GM21367 (cell line): ENCODE measurements around the gene C16orf96.

ENCODE experiments used
- ATAC-seq: cut with Tn5 transposase; IDR thresholded peaks from one replicate; pipeline ENCODE4 v1.9.1; 2021; ENCODE audit not compliant: unreplicated experiment

Gene C16orf96

GRCh38 chr16:4641895-4642294 is 85.8 kb downstream of the C16orf96 start:
- ATAC-seq = no peak

- no peak for ATAC-seq
Observed at GRCh38 chr16:4646773-4647643, 90.9 kb downstream of the C16orf96 start.

GRCh38 chr16:4647644-4647980 is 91.5 kb downstream of the C16orf96 start:
- no peak for ATAC-seq

GRCh38 chr16:4648917-4649316 is 92.8 kb downstream of the C16orf96 start:
- ATAC-seq = no peak

- ATAC-seq = no peak
Observed at GRCh38 chr16:4649744-4650442, 93.8 kb downstream of the C16orf96 start.
